Heart left ventricle (tissue), 16 donors: ENCODE results near the gene BST2. TPM values are rescaled to one million over a fixed set of nuclear protein-coding genes. Genes with fewer than 3 reads are reported as not detected.

Experiments
- ATAC-seq, 4 donors: fragments of 200-7000 bp; cut with Tn5 transposase; one replicate each; pipeline ENCODE4 v1.9.1; 2020 to 2022; ENCODE audit warnings: moderate library complexity in 4 of 4, mild to moderate bottlenecking in 3 of 4, moderate number of reproducible peaks in 1 of 4
- DNase-seq, 5 donors: peaks; one replicate each; pipeline ENCODE4 v3.0.0-alpha.2; 2020
- H3K27ac ChIP-seq, 12 donors: fragments of 200-600 bp; sonication (generic) in 4 of 12; one replicate each; pipeline versions ENCODE4 v1.5.0 to v1.8.0; 2016 to 2022; ENCODE audit warnings: mild to moderate bottlenecking in 2 of 12
- H3K27me3 ChIP-seq, 9 donors: fragments of 200-600 bp; sonication (generic) in 2 of 9; one replicate each; pipeline versions ENCODE4 v1.5.1 to v1.8.0; 2016 to 2022; ENCODE audit warnings: mild to moderate bottlenecking in 3 of 9
- H3K36me3 ChIP-seq, 9 donors: fragments of 200-600 bp; sonication (generic) in 2 of 9; one replicate each; pipeline versions ENCODE4 v1.5.0 to v1.8.0; 2018 to 2022; ENCODE audit warnings: mild to moderate bottlenecking in 2 of 9
- H3K4me1 ChIP-seq, 12 donors: fragments of 200-600 bp; sonication (generic) in 4 of 12; one replicate each; pipeline versions ENCODE4 v1.5.0 to v1.8.0; 2016 to 2022; ENCODE audit warnings: mild to moderate bottlenecking in 3 of 12
- H3K4me3 ChIP-seq, 12 donors: fragments of 200-600 bp; sonication (generic) in 4 of 12; one replicate each; pipeline versions ENCODE4 v1.5.0 to v1.8.0; 2017 to 2022; ENCODE audit warnings: mild to moderate bottlenecking in 9 of 12, moderate library complexity in 4 of 12
- H3K9me3 ChIP-seq, 12 donors: fragments of 200-600 bp; sonication (generic) in 4 of 12; one replicate each; pipeline versions ENCODE4 v1.5.0 to v1.8.0; 2016 to 2022; ENCODE audit warnings: mild to moderate bottlenecking in 1 of 12
- POLR2A ChIP-seq, 2 donors: fragments of 450-650 bp; IDR thresholded peaks; one replicate each; pipeline ENCODE4 v1.6.1; 2017; ENCODE audit warnings: antibody characterized with exemption in 2 of 2, mild to moderate bottlenecking in 2 of 2, moderate library complexity in 2 of 2
- WGBS, 4 donors: extraction: QIAGEN DNeasy Blood & Tissue Kit in 2 of 4; methylation state at CpG; one replicate each; pipeline versions ENCODE4 v1.1.5 to v1.1.7; 2013 to 2018; 5-methylcytosine and 5-hydroxymethylcytosine counted together
- intact Hi-C, 10 donors: fragments of 100-400 bp; cut with DNase I; formaldehyde crosslinking; loops; one replicate each; pipeline versions ENCODE4 v1.11.1 to v1.14.2; 2022
- polyA plus RNA-seq, 2 donors: library from polyadenylated mRNA; stranded (reverse); fragments of 200-250 nt; gene quantifications; one replicate each; pipeline ENCODE4 v1.2.3, GENCODE V29; 2013
- total RNA-seq, 9 donors: library from RNA; depleted of rRNA in 2 of 9; stranded (reverse); fragments of >200 nt in 2 of 9; fragmentation: NEBNext Ultra II Directional in 3 of 9; extraction: Animal tissue kit (Norgen Biotek cat#: 25700) in 3 of 9; gene quantifications; one replicate each; pipeline versions ENCODE4 v1.1.0 to v1.2.4, GENCODE V29; 2016 to 2023
- TF ChIP-seq, protein P1 (sequence below), 12 donors: fragments of 200-600 bp; sonication (generic) in 4 of 12; IDR thresholded peaks; one replicate each; pipeline versions ENCODE4 v1.5.0 to v1.8.0; 2018 to 2022; ENCODE audit warnings: antibody characterized with exemption in 12 of 12, mild to moderate bottlenecking in 5 of 12
- donor health status: ischemic (EF 13 %, LVEDD 7.1; RV severe dilation, severe dysfunction).
- donor health status: healthy with polysubstance abuse.
- donor health status: DM: no; HTN: yes; CAD: no.
- donor health status: DM: no; HTN: no; CAD: no.
- donor health status: ischemic (EF 25% LVEDD 6.9; RV normal size, moderate dysfunction).
- donor health status: ischemic (EF 25% LVEDD 5.7; RV mildly dilated, moderate dysfunction).
- donor health status: healthy.
- donor health status: DM: yes; HTN: yes; CAD: no.
- donor health status: ischemic (EF 35%, LVEDD 5.7; RV mildly dilated, moderate dysfunction).
- donor health status: nonischemic (EF 11% LVEDD 7.7; RV severe dilation, severe dysfunction).
- donor health status: DM: yes; HTN: yes; CAD: no.
- donor health status: PGD.
- donor health status: ischemic (EF 29% LVEDD 5.4; RV normal size, mild dysfunction).
- donor health status: nonischemic (EF 23%, LVEDD 6.1; RV moderate dilation, normal function).

Gene BST2
- total and polyA plus RNA-seq, 11 donors: 28.6 to 116 (median 49.4) TPM

DNA sequence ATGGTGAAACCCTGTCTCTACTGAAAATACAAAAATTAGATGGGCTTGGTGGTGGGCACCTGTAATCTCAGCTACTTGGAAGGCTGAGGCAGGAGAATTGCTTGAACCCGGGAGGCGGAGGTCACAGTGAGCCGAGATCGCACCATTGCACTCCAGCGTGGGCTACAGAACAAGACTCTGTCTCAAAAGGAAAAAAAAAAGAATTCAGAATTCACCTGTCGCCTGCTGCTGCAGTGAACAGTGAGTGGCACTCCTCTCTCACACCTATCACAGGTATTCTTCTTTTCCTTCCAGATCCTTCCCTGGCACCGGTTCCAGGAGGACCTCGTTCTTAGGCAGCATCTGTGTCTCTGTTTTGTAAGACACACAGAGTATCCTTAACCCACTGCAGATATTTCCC is 8.7 kb upstream of the BST2 start:
- H3K9me3 ChIP-seq: no peaks in the 10 kb centered on the region
- no peak for DNase-seq
- H3K27me3 ChIP-seq: no peaks in the 10 kb centered on the region
- H3K4me3 ChIP-seq: no peak overlapping the region
- ATAC-seq: no peak
- 88 to 95% (median 92%) methylated on average over 8 of the region's 8 CpGs for WGBS, 4 donors
- H3K4me1 ChIP-seq: peaks cover 0 to 29% (median 6%) of the 10 kb centered on the region in 12 donors
- TF ChIP-seq, protein P1, sequence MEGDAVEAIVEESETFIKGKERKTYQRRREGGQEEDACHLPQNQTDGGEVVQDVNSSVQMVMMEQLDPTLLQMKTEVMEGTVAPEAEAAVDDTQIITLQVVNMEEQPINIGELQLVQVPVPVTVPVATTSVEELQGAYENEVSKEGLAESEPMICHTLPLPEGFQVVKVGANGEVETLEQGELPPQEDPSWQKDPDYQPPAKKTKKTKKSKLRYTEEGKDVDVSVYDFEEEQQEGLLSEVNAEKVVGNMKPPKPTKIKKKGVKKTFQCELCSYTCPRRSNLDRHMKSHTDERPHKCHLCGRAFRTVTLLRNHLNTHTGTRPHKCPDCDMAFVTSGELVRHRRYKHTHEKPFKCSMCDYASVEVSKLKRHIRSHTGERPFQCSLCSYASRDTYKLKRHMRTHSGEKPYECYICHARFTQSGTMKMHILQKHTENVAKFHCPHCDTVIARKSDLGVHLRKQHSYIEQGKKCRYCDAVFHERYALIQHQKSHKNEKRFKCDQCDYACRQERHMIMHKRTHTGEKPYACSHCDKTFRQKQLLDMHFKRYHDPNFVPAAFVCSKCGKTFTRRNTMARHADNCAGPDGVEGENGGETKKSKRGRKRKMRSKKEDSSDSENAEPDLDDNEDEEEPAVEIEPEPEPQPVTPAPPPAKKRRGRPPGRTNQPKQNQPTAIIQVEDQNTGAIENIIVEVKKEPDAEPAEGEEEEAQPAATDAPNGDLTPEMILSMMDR (IDR thresholded peaks at IDR 0.05): no peak
- no peak for TF ChIP-seq POLR2A (IDR thresholded peaks at IDR 0.05)
- peaks cover 0 to 17% (median 0%) of the 10 kb centered on the region in 9 donors for H3K36me3 ChIP-seq
- intact Hi-C loops: no loop called here
- peak overlapping the region in 1 of 12 donors; percentile 50 for H3K27ac ChIP-seq

DNA sequence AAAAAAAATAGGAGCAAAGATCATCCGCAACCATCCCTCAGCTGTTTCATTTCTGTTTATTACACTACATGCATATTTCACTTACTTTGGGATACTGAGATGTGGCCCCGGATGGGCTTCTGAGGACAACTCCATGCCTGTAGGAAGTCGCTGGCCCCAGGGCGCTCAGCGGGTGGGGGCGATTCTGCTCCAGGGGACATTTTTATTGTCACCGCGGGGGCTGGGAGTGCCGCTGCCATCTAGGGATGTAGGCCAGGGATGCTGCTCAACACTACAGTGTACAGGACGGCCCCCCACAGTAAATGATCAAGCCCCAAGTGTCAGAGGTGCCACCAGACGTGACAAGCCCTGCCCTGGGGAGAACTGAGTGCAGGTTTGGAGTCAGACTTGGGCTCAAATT is 6.4 kb upstream of the BST2 start:
- H3K36me3 ChIP-seq: peaks cover 0 to 17% (median 0%) of the 10 kb centered on the region in 9 donors
- peak overlapping the region in 6 of 12 donors; percentile 25 to 76 (median 54) for H3K27ac ChIP-seq
- H3K4me1 ChIP-seq: peaks cover 0 to 39% (median 8%) of the 10 kb centered on the region in 12 donors
- TF ChIP-seq, protein P1 (IDR thresholded peaks at IDR 0.05): no peak
- TF ChIP-seq POLR2A (IDR thresholded peaks at IDR 0.05): no peak
- no peak overlapping the region for H3K4me3 ChIP-seq
- no peak for DNase-seq
- H3K9me3 ChIP-seq: no peaks in the 10 kb centered on the region
- H3K27me3 ChIP-seq: no peaks in the 10 kb centered on the region
- intact Hi-C loops: no loop called here
- no peak for ATAC-seq
- WGBS, 4 donors: 80 to 85% (median 81%) methylated on average over 11 of the region's 11 CpGs

DNA sequence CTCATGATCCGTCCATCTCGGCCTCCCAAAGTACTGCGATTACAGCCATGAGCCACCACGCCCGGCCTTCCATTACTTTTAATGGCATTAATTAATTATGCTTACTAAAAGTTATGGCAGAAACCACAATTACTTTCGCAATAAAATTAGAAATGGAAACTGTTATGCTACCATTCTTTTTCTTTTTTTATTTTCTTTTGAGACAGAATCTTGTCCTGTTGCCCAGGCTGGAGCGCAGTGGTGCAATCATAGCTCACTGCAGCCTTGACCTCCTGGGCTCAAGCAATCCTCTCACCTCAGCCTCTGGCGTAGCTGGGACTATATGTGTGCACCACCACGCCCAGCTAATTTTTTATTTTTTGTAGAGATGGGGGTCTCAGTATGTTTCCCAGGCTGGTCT is 4.6 kb upstream of the BST2 start:
- Histone ChIP-seq H3K4me3 (no peak overlapping the region), H3K27ac (no peak overlapping the region), H3K4me1 (peaks cover 0 to 54% (median 15%) of the 10 kb centered on the region in 12 donors), H3K9me3 (no peaks in the 10 kb centered on the region), H3K27me3 (no peaks in the 10 kb centered on the region), H3K36me3 (peaks cover 0 to 17% (median 0%) of the 10 kb centered on the region in 9 donors)
- DNase-seq: no peak
- intact Hi-C loops: no loop called here
- 96 to 97% (median 96%) methylated on average over 9 of the region's 9 CpGs for WGBS, 4 donors
- TF ChIP-seq POLR2A (IDR thresholded peaks at IDR 0.05): no peak
- TF ChIP-seq, protein P1 (IDR thresholded peaks at IDR 0.05): no peak
- no peak for ATAC-seq

DNA sequence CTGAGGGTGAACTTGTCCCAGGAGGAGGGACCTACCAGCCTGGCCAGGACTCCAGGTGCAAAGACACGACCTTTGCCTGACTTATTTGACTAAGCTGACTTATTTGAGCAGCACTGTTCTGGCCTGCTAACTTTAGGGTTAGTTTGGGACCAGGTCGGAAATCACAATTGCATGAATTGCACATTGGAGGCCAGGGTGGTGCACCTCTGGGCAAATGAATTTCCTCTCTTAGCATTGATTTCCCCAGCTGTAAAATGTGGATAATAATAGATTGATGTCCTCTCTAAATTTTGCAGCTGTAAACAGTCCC is 1.4 kb upstream of the BST2 start:
- Histone ChIP-seq H3K4me3 (peak overlapping the region; percentile 2 to 83 (median 51)), H3K9me3 (no peaks in the 10 kb centered on the region), H3K36me3 (peaks cover 0 to 13% (median 0%) of the 10 kb centered on the region in 9 donors), H3K4me1 (peaks cover 0 to 39% (median 7%) of the 10 kb centered on the region in 12 donors), H3K27ac (peak overlapping the region; percentile 5 to 97 (median 84)), H3K27me3 (no peaks in the 10 kb centered on the region)
- intact Hi-C loops: no loop called here
- TF ChIP-seq, protein P1 (IDR thresholded peaks at IDR 0.05): no peak
- no peak for TF ChIP-seq POLR2A (IDR thresholded peaks at IDR 0.05)
- DNase-seq: no peak
- no peak for ATAC-seq
- 42 to 54% (median 46%) methylated on average over 2 of the region's 2 CpGs for WGBS, 4 donors
